Thyroid gland (tissue), 4 donors: ENCODE measurements around the gene RNF215. TPM values are rescaled to one million over a fixed set of nuclear protein-coding genes. Genes with fewer than 3 reads are reported as not detected.

Experiments
- DNase-seq, 2 donors: peaks; one replicate each; pipeline ENCODE4 v3.0.0-alpha.2; 2019
- H3K27ac ChIP-seq, 3 donors: fragments of 200-600 bp; sonication (generic); 1 replicate in 2 of 3; 2 replicates in 1 of 3; pipeline ENCODE4 v1.5.1; 2016 to 2019; ENCODE audit warnings: mild to moderate bottlenecking in 1 of 3, moderate library complexity in 1 of 3
- H3K27me3 ChIP-seq: fragments of 200-600 bp; sonication (generic); one replicate; pipeline ENCODE4 v1.5.1; 2019
- H3K36me3 ChIP-seq, 2 donors: fragments of 200-600 bp; sonication (generic); one replicate each; pipeline ENCODE4 v1.5.1; 2016 to 2019
- H3K4me1 ChIP-seq, 2 donors: fragments of 200-600 bp; sonication (generic); one replicate each; pipeline ENCODE4 v1.5.1; 2017 to 2019
- H3K4me3 ChIP-seq, 3 donors: fragments of 200-600 bp; sonication (generic); replicated peaks in 1 of 3; 1 replicate in 2 of 3; 2 replicates in 1 of 3; pipeline ENCODE4 v1.5.1; 2016; ENCODE audit warnings: mild to moderate bottlenecking in 1 of 3
- H3K9me3 ChIP-seq: fragments of 200-600 bp; sonication (generic); one replicate; pipeline ENCODE4 v1.5.1; 2017
- CTCF ChIP-seq, 6 experiments: fragments of 200-600 bp in 3 of 6; fragments of 450-650 bp in 3 of 6; sonication (generic) in 3 of 6; IDR thresholded peaks; one replicate each; pipeline ENCODE4 v1.5.1; 2016 to 2019; ENCODE audit warnings: antibody characterized with exemption in 6 of 6, mild to moderate bottlenecking in 2 of 6, inconsistent platforms in 1 of 6, moderate library complexity in 1 of 6
- POLR2A ChIP-seq, 2 donors: fragments of 450-650 bp; IDR thresholded peaks; one replicate each; pipeline ENCODE4 v1.6.1; 2017; ENCODE audit warnings: antibody characterized with exemption in 2 of 2, mild to moderate bottlenecking in 2 of 2, moderate library complexity in 1 of 2
- WGBS, 2 donors: methylation state at CpG; one replicate each; pipeline ENCODE4 v1.1.5; 2017; 5-methylcytosine and 5-hydroxymethylcytosine counted together
- intact Hi-C: fragments of 100-400 bp; cut with DNase I; formaldehyde crosslinking; loops from one replicate; pipeline ENCODE4 v1.15.1; 2023
- total RNA-seq, 4 donors: library from RNA; depleted of rRNA; stranded (reverse); fragments of >200 nt; gene quantifications; one replicate each; pipeline ENCODE4 v1.2.3, GENCODE V29; 2016

The RNF215 gene
- total RNA-seq, 4 donors from 2014 or later: 14.8 to 25.5 (median 18.8) TPM

GRCh38 chr22:30381264-30381663, 5.9 kb downstream of the RNF215 start:
- TF ChIP-seq POLR2A (IDR thresholded peaks at IDR 0.05) (no peak), CTCF (IDR thresholded peaks at IDR 0.05) (no peak)
- H3K9me3 ChIP-seq: no peaks in the 10 kb centered on the region
- no peak overlapping the region for H3K4me3 ChIP-seq
- intact Hi-C loops: no loop called here
- no peaks in the 10 kb centered on the region for H3K27me3 ChIP-seq
- 92 to 98% methylated on average over 7 to 10 of the region's 12 CpGs for WGBS, 2 donors
- peaks cover 2 to 3% of the 10 kb centered on the region in 2 donors for H3K4me1 ChIP-seq
- H3K36me3 ChIP-seq: no peaks in the 10 kb centered on the region
- H3K27ac ChIP-seq: no peak overlapping the region
- no peak for DNase-seq

GRCh38 chr22:30380011-30380410, 7.2 kb downstream of the RNF215 start:
- Histone ChIP-seq H3K4me3 (no peak overlapping the region), H3K36me3 (no peaks in the 10 kb centered on the region), H3K4me1 (no peaks in the 10 kb centered on the region), H3K27me3 (no peaks in the 10 kb centered on the region), H3K9me3 (no peaks in the 10 kb centered on the region), H3K27ac (no peak overlapping the region)
- no peak for DNase-seq
- intact Hi-C loops: no loop called here
- TF ChIP-seq CTCF (IDR thresholded peaks at IDR 0.05) (no peak), POLR2A (IDR thresholded peaks at IDR 0.05) (no peak)
- WGBS, 2 donors: 83 to 99% methylated on average over 1 to 15 of the region's 20 CpGs

- H3K36me3 ChIP-seq: no peaks in the 10 kb centered on the region
- WGBS, 2 donors: 88 to 91% methylated on average over 11 to 13 of the region's 13 CpGs
- H3K27ac ChIP-seq: no peak overlapping the region
- H3K4me3 ChIP-seq: no peak overlapping the region
- H3K27me3 ChIP-seq: no peaks in the 10 kb centered on the region
- no peak for TF ChIP-seq POLR2A (IDR thresholded peaks at IDR 0.05)
- no peak for TF ChIP-seq CTCF (IDR thresholded peaks at IDR 0.05)
- no peaks in the 10 kb centered on the region for H3K9me3 ChIP-seq
- H3K4me1 ChIP-seq: no peaks in the 10 kb centered on the region
- no peak for DNase-seq
- intact Hi-C loops: no loop called here
Measured at GRCh38 chr22:30375312-30375849, 11.8 kb downstream of the RNF215 start.

GRCh38 chr22:30373331-30374325, 13.6 kb downstream of the RNF215 start:
- no peak overlapping the region for H3K4me3 ChIP-seq
- TF ChIP-seq CTCF (IDR thresholded peaks at IDR 0.05) (no peak), POLR2A (IDR thresholded peaks at IDR 0.05) (no peak)
- no peaks in the 10 kb centered on the region for H3K4me1 ChIP-seq
- no peaks in the 10 kb centered on the region for H3K9me3 ChIP-seq
- H3K27ac ChIP-seq: no peak overlapping the region
- whole genome bisulfite sequencing, 2 donors: 66 to 72% methylated on average over 9 to 23 of the region's 33 CpGs
- no peaks in the 10 kb centered on the region for H3K36me3 ChIP-seq
- H3K27me3 ChIP-seq: no peaks in the 10 kb centered on the region
- peak in 1 of 2 donors; percentile 40 for DNase-seq
- intact Hi-C loops: no loop called here

GRCh38 chr22:30372915-30373314, 14.3 kb downstream of the RNF215 start:
- Histone ChIP-seq H3K27ac (no peak overlapping the region), H3K9me3 (no peaks in the 10 kb centered on the region), H3K4me1 (no peaks in the 10 kb centered on the region), H3K36me3 (no peaks in the 10 kb centered on the region), H3K4me3 (no peak overlapping the region), H3K27me3 (no peaks in the 10 kb centered on the region)
- DNase-seq: no peak
- no peak for TF ChIP-seq CTCF (IDR thresholded peaks at IDR 0.05)
- no peak for TF ChIP-seq POLR2A (IDR thresholded peaks at IDR 0.05)
- intact Hi-C loops: no loop called here
- 62 to 66% methylated on average over 7 to 8 of the region's 8 CpGs for WGBS, 2 donors
